IPS-18c (cell line): ENCODE data around the gene MYH14.
"Not testable (repeated sequence)": the region's sequence is repeated elsewhere in the genome, so short reads cannot be mapped to it uniquely, and the experiment has no call there.

Source experiments
- H3K4me3 ChIP-seq: 2 replicates; pipeline ENCODE4 v1.7.0; 2013; ENCODE audit warnings: low read depth, mild to moderate bottlenecking, low read length, moderate library complexity; ENCODE audit not compliant: insufficient read depth
- H3K9me3 ChIP-seq: one replicate; pipeline ENCODE4 v1.6.1; 2013; ENCODE audit warnings: mild to moderate bottlenecking, low read length, moderate library complexity; ENCODE audit not compliant: control insufficient read depth, insufficient read depth

The MYH14 gene

DNA sequence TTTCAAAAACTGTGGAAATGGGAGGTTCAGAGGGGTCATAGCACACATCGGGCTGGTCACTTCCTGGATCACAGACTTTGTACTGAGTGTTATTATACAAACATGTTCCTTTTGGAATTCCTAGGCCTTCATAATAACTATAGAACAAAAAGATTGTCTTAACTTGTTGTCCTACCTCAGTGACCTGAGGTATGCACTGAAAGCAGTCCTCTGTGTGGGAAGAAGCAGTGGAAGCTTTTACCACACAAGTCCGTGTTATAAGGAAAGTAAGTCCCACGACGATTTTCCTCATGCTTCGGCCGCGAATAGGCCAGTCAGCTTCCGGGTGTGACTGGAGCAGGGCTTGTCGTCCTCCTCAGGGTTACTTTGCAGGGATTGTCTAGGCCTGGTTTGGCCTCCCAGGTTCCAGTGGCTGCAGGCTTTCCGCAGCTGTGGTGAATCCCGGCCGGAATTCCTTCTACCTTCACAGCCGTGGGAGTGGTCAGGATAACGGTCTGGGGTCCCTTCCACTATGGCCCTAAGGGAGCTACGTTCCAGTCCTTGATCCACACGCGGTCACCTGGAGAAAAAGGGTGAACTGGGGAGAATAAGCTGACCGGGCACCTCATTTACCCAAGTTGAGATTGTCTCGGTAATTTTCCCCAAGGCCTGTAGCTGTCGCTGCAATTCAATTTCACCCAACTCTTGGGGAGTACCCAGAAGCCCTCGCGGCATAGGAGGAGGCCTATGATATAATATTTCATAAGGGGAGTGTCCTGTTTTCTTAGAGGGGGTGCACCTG, 146.0 kb downstream of the MYH14 start:
- Histone ChIP-seq H3K9me3 (no peaks in the 10 kb centered on the region), H3K4me3 (no peak overlapping the region)

- Histone ChIP-seq H3K9me3 (no peaks in the 10 kb centered on the region), H3K4me3 (no peak overlapping the region)
Measured at GRCh38 chr19:50352242-50352641, 148.8 kb downstream of the MYH14 start.

DNA sequence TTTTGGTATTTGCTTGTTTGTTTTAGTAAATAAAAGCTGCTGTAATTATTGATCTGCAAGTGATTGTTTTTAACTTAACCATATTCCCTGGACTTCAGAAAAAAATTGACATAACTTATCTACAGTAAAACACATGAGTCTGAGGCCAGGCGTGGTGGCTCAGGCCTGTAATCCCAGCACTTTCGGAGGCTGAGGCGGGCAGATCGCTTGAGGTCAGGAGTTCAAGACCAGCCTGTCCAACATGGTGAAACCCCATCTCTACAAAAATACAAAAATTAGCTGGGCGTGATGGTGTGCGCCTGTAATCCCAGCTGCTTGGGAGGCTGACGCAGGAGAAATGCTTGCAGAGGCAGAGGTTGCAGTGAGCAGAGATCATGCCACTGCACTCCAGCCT, 150.1 kb downstream of the MYH14 start:
- H3K4me3 ChIP-seq, H3K9me3 ChIP-seq: not testable (repeated sequence)

- no peaks in the 10 kb centered on the region for H3K9me3 ChIP-seq
- H3K4me3 ChIP-seq: no peak overlapping the region
Measured at GRCh38 chr19:50356691-50357177, 153.3 kb downstream of the MYH14 start.

DNA sequence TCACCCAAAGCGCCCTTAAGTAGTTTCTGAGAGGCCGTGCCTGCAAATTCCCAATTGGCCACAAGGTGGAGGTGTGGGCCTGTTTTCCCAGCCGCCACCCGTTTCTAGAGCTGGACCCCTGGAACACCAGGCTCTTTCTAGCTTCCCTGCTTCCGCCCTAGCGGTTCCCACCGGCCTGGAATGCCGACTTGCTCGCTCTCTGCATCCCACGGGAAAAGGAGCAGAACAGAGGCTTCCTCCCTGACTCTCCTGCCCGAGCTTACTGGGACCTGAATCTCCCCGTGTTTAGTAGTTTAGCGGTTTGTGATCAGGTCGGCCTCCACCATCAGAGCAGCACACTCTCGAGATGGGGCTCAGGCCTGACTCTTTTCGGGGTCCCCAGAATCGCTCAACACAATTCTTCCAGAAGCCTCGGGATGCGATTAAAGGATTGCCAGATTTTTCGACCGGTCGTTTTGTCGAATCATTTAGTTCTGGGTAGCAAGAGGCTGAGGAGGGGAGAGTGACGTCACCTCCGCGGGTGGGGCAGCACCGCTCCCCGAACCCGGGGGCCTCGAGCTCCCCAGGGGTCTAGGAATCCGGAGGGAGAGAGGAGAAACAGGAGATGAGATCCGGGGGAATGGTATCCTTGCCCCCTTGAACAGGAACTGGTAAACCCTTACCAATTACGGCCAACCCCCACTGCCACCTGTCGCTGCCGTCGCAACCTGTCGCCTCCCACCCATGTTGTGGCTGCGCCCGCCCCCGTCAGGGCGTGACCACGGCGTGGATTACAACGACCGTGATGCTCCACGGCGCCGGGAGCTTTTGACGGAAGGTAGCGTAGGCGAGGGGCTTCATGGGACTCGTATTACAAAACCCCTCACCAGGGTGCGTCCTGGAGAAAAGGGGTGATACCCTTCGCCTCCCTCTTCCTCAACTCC, 154.0 kb downstream of the MYH14 start:
- no peak overlapping the region for H3K4me3 ChIP-seq
- no peaks in the 10 kb centered on the region for H3K9me3 ChIP-seq

- no peaks in the 10 kb centered on the region for H3K9me3 ChIP-seq
- no peak overlapping the region for H3K4me3 ChIP-seq
Measured at GRCh38 chr19:50358483-50359327, 155.3 kb downstream of the MYH14 start.

GRCh38 chr19:50359328-50359818, 156.0 kb downstream of the MYH14 start:
- Histone ChIP-seq H3K4me3 (no peak overlapping the region), H3K9me3 (no peaks in the 10 kb centered on the region)
